Measurements from ENCODE around the gene SLC35C1. TPM values are rescaled to one million over a fixed set of nuclear protein-coding genes. Genes with fewer than 3 reads are reported as not detected.

SLC35C1 gene
- polyA plus RNA-seq, 1 donor (not counting 4 experiments of a cell fraction or from before 2014, with no cell fraction given) = 4.9 TPM

DNA sequence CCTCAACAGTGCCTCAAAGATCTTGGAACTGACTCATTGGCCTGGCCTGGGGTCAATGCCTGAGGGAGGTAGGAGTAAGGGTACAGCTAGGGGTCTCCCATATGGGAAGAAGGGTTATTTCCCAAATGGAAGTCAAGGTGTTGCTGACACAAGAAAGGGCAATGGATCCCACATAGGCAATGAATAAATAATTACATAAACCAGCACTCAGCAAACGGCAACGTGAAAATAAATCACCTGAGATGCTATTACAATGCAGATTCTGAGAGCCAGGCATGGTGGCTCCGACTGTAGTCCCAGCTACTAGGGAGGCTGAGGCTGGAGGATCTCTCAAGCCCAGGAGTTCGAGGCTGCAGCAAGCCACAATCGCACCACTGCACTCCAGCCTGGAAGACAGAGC is 36.5 kb upstream of the SLC35C1 start:
- peaks cover 4% of the 10 kb centered on the region for H3K9me1 ChIP-seq (ENCODE audit: control insufficient read depth, extremely low read depth, insufficient read depth, low read length)
- H4K20me1 ChIP-seq (ENCODE audit: control insufficient read depth, extremely low read depth, insufficient read depth, low read length) = no peaks in the 10 kb centered on the region
- DNase-seq (ENCODE audit: low read depth, low spot score) (no peak), FAIRE-seq (no peak)
- H3K4me2 ChIP-seq (ENCODE audit: control insufficient read depth, extremely low read depth, insufficient read depth, low read depth, low read length) = no peak overlapping the region
- H3K4me3 ChIP-seq (ENCODE audit: control insufficient read depth in 2 of 3, extremely low read depth in 1 of 3, insufficient read depth in 2 of 3, low read depth in 1 of 3, low read length in 3 of 3) = no peak overlapping the region
- H3K9ac ChIP-seq (ENCODE audit: control insufficient read depth, extremely low read depth, insufficient read depth, low read length) = no peak overlapping the region
- no peaks in the 10 kb centered on the region for H3K79me2 ChIP-seq (ENCODE audit: control insufficient read depth, insufficient read depth, low read length)
- no peak overlapping the region for H2AFZ ChIP-seq (ENCODE audit: control insufficient read depth, low read length)
- H3K27ac ChIP-seq (ENCODE audit: control insufficient read depth, insufficient read depth, low read length) = no peak overlapping the region
- dilution Hi-C loops (cut with MboI; ENCODE audit: extremely low pct_ligation_motif_present, low sequenced_read_pairs) = no loop called here
- TF ChIP-seq, protein P1, sequence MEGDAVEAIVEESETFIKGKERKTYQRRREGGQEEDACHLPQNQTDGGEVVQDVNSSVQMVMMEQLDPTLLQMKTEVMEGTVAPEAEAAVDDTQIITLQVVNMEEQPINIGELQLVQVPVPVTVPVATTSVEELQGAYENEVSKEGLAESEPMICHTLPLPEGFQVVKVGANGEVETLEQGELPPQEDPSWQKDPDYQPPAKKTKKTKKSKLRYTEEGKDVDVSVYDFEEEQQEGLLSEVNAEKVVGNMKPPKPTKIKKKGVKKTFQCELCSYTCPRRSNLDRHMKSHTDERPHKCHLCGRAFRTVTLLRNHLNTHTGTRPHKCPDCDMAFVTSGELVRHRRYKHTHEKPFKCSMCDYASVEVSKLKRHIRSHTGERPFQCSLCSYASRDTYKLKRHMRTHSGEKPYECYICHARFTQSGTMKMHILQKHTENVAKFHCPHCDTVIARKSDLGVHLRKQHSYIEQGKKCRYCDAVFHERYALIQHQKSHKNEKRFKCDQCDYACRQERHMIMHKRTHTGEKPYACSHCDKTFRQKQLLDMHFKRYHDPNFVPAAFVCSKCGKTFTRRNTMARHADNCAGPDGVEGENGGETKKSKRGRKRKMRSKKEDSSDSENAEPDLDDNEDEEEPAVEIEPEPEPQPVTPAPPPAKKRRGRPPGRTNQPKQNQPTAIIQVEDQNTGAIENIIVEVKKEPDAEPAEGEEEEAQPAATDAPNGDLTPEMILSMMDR (optimal IDR thresholded peaks at IDR 0.05 in 1 of 3, IDR thresholded peaks at IDR 0.05 in 1 of 3, conservative IDR thresholded peaks at IDR 0.05 in 1 of 3; ENCODE audit: extremely low read depth in 1 of 3, insufficient read depth in 2 of 3, low read length in 3 of 3) = no peak
- no peak for TF ChIP-seq EZH2 (IDR thresholded peaks at IDR 0.05; ENCODE audit: low read length)
- H3K9me3 ChIP-seq (ENCODE audit: control insufficient read depth, low read depth, low read length) = no peaks in the 10 kb centered on the region
- H3K36me3 ChIP-seq (ENCODE audit: control insufficient read depth in 2 of 2, extremely low read depth in 1 of 2, insufficient read depth in 2 of 2, low read length in 2 of 2) = no peaks in the 10 kb centered on the region
- peaks cover 12% of the 10 kb centered on the region for H3K27me3 ChIP-seq (ENCODE audit: control insufficient read depth, extremely low read depth, insufficient read depth, low read length)
- H3K4me1 ChIP-seq (ENCODE audit: control insufficient read depth, extremely low read depth, insufficient read depth, low read length) = peaks cover 4% of the 10 kb centered on the region

DNA sequence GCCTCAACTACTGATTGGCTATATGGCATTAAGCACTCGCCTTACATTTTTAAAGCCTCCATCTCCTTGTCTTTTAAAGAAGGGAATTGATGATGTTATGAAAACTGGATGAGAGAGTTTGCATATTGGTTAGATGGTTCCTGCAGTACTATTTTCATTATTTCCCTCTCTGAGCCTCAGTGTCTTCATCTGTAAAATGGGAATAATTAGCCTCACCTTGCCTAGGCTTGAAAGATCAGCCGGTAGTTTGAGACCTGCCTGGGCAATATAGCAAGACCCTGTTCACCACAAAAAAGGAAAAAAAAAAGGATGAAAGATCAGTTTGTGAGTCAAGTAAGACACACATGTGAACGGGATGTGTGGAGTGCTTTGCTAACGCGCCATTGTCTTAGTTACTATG is 35.0 kb upstream of the SLC35C1 start:
- dilution Hi-C loops (cut with MboI; ENCODE audit: extremely low pct_ligation_motif_present, low sequenced_read_pairs) = no loop called here
- Histone ChIP-seq H3K9me3 (ENCODE audit: control insufficient read depth, low read depth, low read length) (no peaks in the 10 kb centered on the region), H3K9me1 (ENCODE audit: control insufficient read depth, extremely low read depth, insufficient read depth, low read length) (peaks cover 4% of the 10 kb centered on the region), H3K4me2 (ENCODE audit: control insufficient read depth, extremely low read depth, insufficient read depth, low read depth, low read length) (no peak overlapping the region), H3K79me2 (ENCODE audit: control insufficient read depth, insufficient read depth, low read length) (no peaks in the 10 kb centered on the region), H3K27ac (ENCODE audit: control insufficient read depth, insufficient read depth, low read length) (no peak overlapping the region), H3K36me3 (ENCODE audit: control insufficient read depth in 2 of 2, extremely low read depth in 1 of 2, insufficient read depth in 2 of 2, low read length in 2 of 2) (no peaks in the 10 kb centered on the region), H4K20me1 (ENCODE audit: control insufficient read depth, extremely low read depth, insufficient read depth, low read length) (no peaks in the 10 kb centered on the region), H3K27me3 (ENCODE audit: control insufficient read depth, extremely low read depth, insufficient read depth, low read length) (peaks cover 12% of the 10 kb centered on the region), H3K9ac (ENCODE audit: control insufficient read depth, extremely low read depth, insufficient read depth, low read length) (no peak overlapping the region), H3K4me3 (ENCODE audit: control insufficient read depth in 2 of 3, extremely low read depth in 1 of 3, insufficient read depth in 2 of 3, low read depth in 1 of 3, low read length in 3 of 3) (no peak overlapping the region), H3K4me1 (ENCODE audit: control insufficient read depth, extremely low read depth, insufficient read depth, low read length) (peaks cover 4% of the 10 kb centered on the region), H2AFZ (ENCODE audit: control insufficient read depth, low read length) (no peak overlapping the region)
- FAIRE-seq (no peak), DNase-seq (ENCODE audit: low read depth, low spot score) (no peak)
- no peak for TF ChIP-seq EZH2 (IDR thresholded peaks at IDR 0.05; ENCODE audit: low read length)
- TF ChIP-seq, protein P1 (optimal IDR thresholded peaks at IDR 0.05 in 1 of 3, IDR thresholded peaks at IDR 0.05 in 1 of 3, conservative IDR thresholded peaks at IDR 0.05 in 1 of 3; ENCODE audit: extremely low read depth in 1 of 3, insufficient read depth in 2 of 3, low read length in 3 of 3) = no peak
